Smooth muscle cell (in vitro differentiated cells): ENCODE measurements around the gene RPL22. TPM values are rescaled to one million over a fixed set of nuclear protein-coding genes. Genes with fewer than 3 reads are reported as not detected.

Experiments used
- DNase-seq: peaks from one replicate; lab custom pipeline; 2025; ENCODE audit not compliant: unreplicated experiment; lab: John Stamatoyannopoulos, UW
- H2AFZ ChIP-seq: fragments of 200-600 bp; sonication (generic); 2 replicates; pipeline ENCODE4 v1.6.0; 2016; ENCODE audit warnings: antibody characterized with exemption, low read depth, mild to moderate bottlenecking
- H3F3A ChIP-seq: fragments of 200-600 bp; sonication (generic); 2 replicates; pipeline ENCODE4 v1.6.0; 2017; ENCODE audit warnings: antibody characterized with exemption, low read depth
- H3K27ac ChIP-seq: fragments of 200-600 bp; sonication (generic); 2 replicates; pipeline ENCODE4 v1.5.1; 2016; ENCODE audit warnings: low read depth, mild to moderate bottlenecking
- H3K27me3 ChIP-seq: fragments of 200-600 bp; sonication (generic); 2 replicates; pipeline ENCODE4 v1.6.1; 2016; ENCODE audit warnings: low read depth, mild to moderate bottlenecking
- H3K36me3 ChIP-seq: fragments of 200-600 bp; sonication (generic); 2 replicates; pipeline ENCODE4 v1.5.1; 2016; ENCODE audit warnings: low read depth
- H3K4me1 ChIP-seq: fragments of 200-600 bp; sonication (generic); 2 replicates; pipeline ENCODE4 v1.5.1; 2016; ENCODE audit warnings: low read depth
- H3K4me2 ChIP-seq: fragments of 200-600 bp; sonication (generic); 2 replicates; pipeline ENCODE4 v1.6.0; 2016; ENCODE audit warnings: mild to moderate bottlenecking
- H3K4me3 ChIP-seq: fragments of 200-600 bp; sonication (generic); 2 replicates; pipeline ENCODE4 v1.5.1; 2016; ENCODE audit warnings: mild to moderate bottlenecking
- H3K79me2 ChIP-seq: fragments of 200-600 bp; sonication (generic); 2 replicates; pipeline ENCODE4 v1.6.0; 2016; ENCODE audit warnings: low read depth, mild to moderate bottlenecking
- H3K9ac ChIP-seq: fragments of 200-600 bp; sonication (generic); 2 replicates; pipeline ENCODE4 v1.6.0; 2016; ENCODE audit warnings: low read depth
- H3K9me3 ChIP-seq: fragments of 200-600 bp; sonication (generic); replicated peaks from 2 replicates; pipeline ENCODE4 v1.5.1; 2016; ENCODE audit warnings: low read depth
- H4K20me1 ChIP-seq: fragments of 200-600 bp; sonication (generic); 2 replicates; pipeline ENCODE4 v1.6.0; 2016; ENCODE audit warnings: low read depth
- WGBS: methylation state at CpG from one replicate; pipeline ENCODE4 v1.1.7; 2016; ENCODE audit warnings: low lambda C conversion rate; 5-methylcytosine and 5-hydroxymethylcytosine counted together
- polyA plus RNA-seq: library from polyadenylated mRNA; unstranded; fragments of >200 nt; fragmentation: Nextera tagmentation; extraction: Ambion mirVana; gene quantifications from 2 replicates; pipeline ENCODE4 v1.2.1, GENCODE V29; 2016
- total RNA-seq: library from RNA; depleted of rRNA; stranded (reverse); fragments of >200 nt; gene quantifications from 2 replicates; pipeline ENCODE4 v1.2.3, GENCODE V29; 2014
- TF ChIP-seq, protein P1 (sequence below): fragments of 200-600 bp; sonication (generic); IDR thresholded peaks from 2 replicates; pipeline ENCODE4 v1.5.1; 2017; ENCODE audit warnings: borderline replicate concordance, mild to moderate bottlenecking, antibody characterized with exemption; ENCODE audit not compliant: insufficient read depth, poor library complexity, severe bottlenecking

The RPL22 gene
- total RNA-seq (108 and 126 TPM in 2 replicates), polyA plus RNA-seq (108 and 117 TPM in 2 replicates)

DNA sequence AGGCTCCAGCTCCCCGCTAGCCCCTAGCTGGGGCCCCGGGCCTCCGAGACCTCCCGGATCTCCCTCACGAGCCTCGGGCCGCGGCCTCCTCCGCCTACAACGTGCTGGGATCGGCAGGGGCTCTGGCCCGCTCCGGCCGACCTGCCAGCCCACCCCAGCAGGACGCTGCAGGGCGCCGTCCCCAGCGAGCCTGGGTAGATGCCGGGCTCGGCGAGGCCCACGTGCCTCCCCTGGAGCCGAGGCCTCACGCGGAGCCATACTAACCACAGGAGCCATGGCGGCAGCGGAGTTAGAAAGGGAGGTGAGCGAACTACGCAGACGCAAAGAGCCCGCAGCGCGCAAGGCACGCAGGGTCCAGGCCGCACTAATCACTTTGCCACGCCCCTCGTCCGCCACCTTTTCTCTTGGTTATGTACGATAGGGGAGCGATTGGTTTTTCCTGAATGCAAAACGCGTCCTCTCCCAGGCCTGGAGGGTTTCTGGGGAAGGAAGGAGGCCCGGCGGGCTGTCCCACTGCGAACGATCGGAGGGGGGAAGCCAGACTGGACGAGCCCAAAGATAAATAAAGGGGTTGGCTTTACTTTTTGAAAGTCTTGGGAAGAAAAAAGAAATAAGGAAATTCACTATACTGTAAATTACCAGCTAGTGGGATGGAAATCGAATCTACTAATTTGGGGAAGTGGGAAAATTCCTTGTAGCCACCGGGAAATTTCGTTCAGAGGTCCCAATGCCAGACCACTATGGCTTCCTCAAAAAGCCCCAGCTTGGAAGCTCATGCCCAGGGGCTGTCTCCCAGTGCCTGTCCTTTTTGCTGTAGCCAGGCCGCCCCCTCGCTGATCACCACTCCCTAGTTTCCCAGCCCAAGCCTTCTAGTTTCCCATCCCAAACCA, at the start of gene RPL22:
RPL22 (minus strand) TSS at position 298 of the 890 bp plus-strand sequence; CDS start at position 276, 22 bp downstream.
- peaks cover 3% of the 10 kb centered on the region for H3K36me3 ChIP-seq
- H3K27ac ChIP-seq = peak within 1 kb of the TSS; percentile 63
- TF ChIP-seq, protein P1, sequence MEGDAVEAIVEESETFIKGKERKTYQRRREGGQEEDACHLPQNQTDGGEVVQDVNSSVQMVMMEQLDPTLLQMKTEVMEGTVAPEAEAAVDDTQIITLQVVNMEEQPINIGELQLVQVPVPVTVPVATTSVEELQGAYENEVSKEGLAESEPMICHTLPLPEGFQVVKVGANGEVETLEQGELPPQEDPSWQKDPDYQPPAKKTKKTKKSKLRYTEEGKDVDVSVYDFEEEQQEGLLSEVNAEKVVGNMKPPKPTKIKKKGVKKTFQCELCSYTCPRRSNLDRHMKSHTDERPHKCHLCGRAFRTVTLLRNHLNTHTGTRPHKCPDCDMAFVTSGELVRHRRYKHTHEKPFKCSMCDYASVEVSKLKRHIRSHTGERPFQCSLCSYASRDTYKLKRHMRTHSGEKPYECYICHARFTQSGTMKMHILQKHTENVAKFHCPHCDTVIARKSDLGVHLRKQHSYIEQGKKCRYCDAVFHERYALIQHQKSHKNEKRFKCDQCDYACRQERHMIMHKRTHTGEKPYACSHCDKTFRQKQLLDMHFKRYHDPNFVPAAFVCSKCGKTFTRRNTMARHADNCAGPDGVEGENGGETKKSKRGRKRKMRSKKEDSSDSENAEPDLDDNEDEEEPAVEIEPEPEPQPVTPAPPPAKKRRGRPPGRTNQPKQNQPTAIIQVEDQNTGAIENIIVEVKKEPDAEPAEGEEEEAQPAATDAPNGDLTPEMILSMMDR = no peak
- H4K20me1 ChIP-seq = peaks cover 44% of the 10 kb centered on the region
- H3F3A ChIP-seq = no peaks in the 10 kb centered on the region
- no peaks in the 10 kb centered on the region for H3K27me3 ChIP-seq
- H3K4me2 ChIP-seq = peak within 1 kb of the TSS; percentile 95
- H3K9ac ChIP-seq = peak within 1 kb of the TSS; percentile 89
- peak within 1 kb of the TSS; percentile 73 for H3K4me3 ChIP-seq
- H3K79me2 ChIP-seq = peaks cover 48% of the 10 kb centered on the region
- no peaks in the 10 kb centered on the region for H3K9me3 ChIP-seq
- WGBS = 3% methylated on average over 53 of the region's 53 CpGs
- H2AFZ ChIP-seq = peak within 1 kb of the TSS; percentile 93
- H3K4me1 ChIP-seq = peaks cover 19% of the 10 kb centered on the region
- peak; percentile 86 for DNase-seq

DNA sequence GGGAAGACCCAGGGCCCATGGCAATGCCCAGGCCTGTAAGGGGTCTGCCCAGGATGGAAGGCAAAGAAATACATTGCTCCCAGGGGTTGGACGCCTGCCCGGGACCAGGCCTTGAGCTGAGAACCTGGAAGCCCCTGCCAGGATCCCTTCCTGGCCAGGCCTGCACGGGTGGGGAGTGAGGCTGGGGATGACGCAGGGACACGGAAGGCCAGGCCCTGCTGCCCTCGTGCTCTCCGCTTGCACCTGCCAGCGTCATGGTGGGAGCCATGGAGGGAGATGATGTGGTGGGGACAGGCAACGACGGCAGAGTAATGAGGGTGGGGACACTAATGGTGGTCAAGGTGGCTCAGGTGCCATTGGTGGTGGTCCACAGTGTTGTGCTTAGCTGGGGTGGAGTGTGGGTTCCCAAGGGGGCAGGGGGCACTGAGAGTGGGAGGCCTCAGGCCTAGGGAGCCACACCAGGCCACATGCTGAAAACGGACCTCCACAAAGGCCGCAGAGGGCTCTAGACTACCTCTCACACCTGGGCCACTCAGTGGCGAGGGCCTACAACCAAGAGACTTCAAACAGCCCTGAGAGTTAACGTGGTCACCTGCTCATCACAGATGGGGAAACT, 48.9 kb upstream of the RPL22 start:
- no peaks in the 10 kb centered on the region for H3K4me1 ChIP-seq
- H3K36me3 ChIP-seq = no peaks in the 10 kb centered on the region
- peaks cover 17% of the 10 kb centered on the region for H4K20me1 ChIP-seq
- H3K9ac ChIP-seq = no peak overlapping the region
- TF ChIP-seq, protein P1 = no peak
- no peak for DNase-seq
- H3K79me2 ChIP-seq = no peaks in the 10 kb centered on the region
- H3K4me3 ChIP-seq = no peak overlapping the region
- H3K27ac ChIP-seq = no peak overlapping the region
- no peak overlapping the region for H3K4me2 ChIP-seq
- peaks cover 80% of the 10 kb centered on the region for H3K27me3 ChIP-seq
- no peaks in the 10 kb centered on the region for H3K9me3 ChIP-seq
- H2AFZ ChIP-seq = no peak overlapping the region
- WGBS = 83% methylated on average over 14 of the region's 14 CpGs
- peaks cover 3% of the 10 kb centered on the region for H3F3A ChIP-seq

DNA sequence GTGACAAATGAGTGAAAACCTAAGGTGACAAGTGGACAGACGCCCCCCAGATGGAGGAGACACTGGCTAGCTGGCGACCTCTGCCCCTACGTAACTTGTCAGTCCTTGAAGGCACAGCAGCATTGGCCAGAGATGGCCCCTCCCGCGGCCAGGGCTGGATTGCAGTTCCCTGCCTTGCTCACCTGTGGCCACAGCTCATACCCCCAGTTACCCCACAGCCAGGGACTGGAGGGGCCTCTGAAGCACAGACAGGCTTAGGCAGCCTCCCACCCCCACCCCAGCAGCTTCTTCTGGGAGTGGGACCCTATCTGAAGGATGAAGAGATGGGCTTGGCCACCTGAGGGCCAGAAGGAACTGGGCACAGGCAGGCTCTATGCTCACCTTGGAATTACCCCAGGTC, 48.3 kb upstream of the RPL22 start:
- Histone ChIP-seq H3K9me3 (no peaks in the 10 kb centered on the region), H3K36me3 (no peaks in the 10 kb centered on the region), H2AFZ (no peak overlapping the region), H3K4me2 (no peak overlapping the region), H3K4me3 (no peak overlapping the region), H3K27me3 (peaks cover 86% of the 10 kb centered on the region), H4K20me1 (peaks cover 17% of the 10 kb centered on the region), H3K79me2 (no peaks in the 10 kb centered on the region), H3K4me1 (no peaks in the 10 kb centered on the region), H3K27ac (no peak overlapping the region), H3K9ac (no peak overlapping the region), H3F3A (peaks cover 3% of the 10 kb centered on the region)
- no peak for DNase-seq
- TF ChIP-seq, protein P1 = no peak
- 89% methylated on average over 5 of the region's 5 CpGs for WGBS
